NCI-H2227 (cell line): ENCODE data around the gene RHO.

ENCODE experiments used
- DNase-seq: peaks from one replicate; lab custom pipeline; 2025; ENCODE audit not compliant: unreplicated experiment; lab: John Stamatoyannopoulos, UW

RHO gene

DNA sequence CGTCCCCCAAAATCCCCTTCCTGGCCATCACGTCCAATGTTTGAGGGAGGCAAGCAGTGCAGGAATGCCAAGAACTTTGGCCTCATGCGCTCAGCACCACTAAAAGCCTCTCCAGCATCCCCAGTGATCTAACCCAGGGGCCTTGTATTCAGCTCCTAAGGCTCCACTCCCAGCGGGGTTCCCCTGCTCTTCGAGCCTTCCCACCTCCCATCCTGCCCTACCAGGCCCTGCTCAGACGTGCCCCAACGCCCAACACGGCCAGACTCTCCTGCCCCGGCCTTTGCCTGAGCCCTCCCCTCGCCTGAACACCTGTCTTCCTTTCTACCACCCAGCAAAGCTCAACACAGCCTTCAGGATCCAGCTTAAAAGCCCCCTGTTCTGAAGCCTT is 47.6 kb downstream of the RHO start:
- DNase-seq = no peak

DNA sequence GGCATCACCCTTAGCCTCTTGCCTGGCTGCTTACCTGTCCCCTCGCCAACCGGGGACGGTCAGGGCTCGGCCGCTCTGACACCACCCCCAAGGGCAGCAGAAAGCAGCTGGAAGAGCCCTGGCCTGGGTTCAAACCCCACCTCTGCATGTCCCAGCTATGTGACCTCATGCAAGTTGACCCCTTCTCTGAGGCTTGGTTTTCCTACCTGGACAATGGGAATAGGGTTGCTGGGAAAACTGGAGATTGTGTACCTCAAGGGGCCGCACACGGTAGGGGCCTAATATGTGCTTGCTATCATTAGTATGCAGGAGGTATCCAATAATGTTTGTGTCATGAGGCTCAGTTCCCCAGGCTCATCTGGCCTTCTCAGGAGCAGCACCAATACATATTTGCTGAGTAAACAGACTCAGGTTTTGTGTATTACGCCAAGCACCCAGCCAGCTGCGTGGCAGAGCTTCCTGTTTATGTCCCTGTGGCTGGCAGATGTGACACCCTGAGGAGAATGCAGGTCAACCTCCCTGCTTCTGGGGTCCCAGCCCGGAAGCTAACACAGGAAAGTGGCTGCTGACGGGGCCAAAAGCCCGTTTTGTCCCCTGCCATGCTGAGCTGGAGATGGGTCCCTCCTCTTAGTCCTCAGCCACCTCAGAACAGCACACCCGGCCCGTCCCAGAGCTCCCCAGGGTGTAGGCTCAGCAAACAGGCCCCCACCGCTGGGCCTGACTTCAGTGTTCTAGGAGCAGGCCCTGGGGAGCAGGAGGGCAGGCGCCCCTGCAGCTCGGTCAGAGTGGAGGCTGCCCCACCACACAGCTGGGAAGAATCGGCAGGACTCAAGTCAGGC is 48.3 kb downstream of the RHO start:
- DNase-seq = no peak

DNA sequence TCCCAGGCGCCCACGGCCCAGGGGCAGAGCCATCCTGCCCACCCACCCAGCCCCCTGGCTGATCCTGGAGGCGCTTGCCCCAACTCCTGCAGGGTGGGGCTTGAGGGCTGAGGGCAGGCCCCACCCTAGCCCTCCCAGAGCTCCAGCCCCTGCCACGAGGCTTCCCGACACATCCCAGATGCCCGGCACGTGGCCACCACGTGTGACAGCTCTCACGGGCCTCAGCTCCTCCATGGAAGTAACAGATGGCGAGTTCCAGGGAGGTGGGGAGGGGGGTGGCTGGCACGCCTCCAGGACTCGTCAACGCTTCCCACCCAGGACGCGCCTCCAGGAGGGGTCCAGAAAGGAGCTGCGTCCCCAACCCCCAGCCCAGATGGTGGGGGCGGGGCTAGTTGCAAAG is 48.9 kb downstream of the RHO start:
- no peak for DNase-seq

DNA sequence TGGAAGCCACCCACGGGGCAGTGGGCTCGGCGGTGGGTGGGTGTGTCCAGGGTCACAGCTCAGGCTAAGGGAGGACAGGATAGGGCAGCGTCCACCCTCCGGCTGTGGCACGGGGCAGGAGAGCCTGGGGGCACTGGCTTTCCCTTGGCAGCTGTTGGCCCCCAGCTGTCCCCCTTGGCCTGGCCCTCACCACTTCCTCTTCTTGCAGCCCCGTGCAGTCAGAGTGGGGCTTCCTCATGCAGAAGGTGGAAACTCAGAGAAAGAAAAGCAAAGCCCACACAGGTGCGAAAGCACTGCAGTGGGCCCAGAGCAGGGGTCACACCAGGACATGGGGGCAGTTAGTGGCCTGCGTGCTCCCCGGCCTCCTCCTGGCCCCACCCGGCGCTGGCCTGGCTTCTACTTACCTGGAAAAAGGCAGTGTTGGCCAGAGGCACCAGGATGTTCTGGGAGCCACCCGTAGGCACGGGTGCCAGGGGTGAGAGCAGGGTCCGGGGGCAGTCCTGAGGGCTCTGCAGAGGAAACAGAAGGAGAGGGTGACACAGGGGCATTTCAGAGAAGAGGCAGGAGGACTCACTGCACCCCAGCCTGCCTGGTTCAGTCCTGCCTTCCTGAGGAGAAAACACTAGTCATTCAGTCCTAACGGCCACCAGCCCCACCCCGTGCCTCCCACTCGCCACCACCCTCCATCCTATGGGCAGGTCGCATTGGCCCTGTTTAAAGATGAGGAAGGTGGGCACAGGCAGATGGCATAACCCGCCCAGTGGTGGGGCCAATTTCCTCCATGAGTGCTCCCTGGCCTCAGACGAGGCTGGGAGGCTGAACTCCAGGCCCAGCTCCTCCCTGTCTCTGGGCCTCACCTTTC is 49.7 kb downstream of the RHO start:
- DNase-seq = no peak

DNA sequence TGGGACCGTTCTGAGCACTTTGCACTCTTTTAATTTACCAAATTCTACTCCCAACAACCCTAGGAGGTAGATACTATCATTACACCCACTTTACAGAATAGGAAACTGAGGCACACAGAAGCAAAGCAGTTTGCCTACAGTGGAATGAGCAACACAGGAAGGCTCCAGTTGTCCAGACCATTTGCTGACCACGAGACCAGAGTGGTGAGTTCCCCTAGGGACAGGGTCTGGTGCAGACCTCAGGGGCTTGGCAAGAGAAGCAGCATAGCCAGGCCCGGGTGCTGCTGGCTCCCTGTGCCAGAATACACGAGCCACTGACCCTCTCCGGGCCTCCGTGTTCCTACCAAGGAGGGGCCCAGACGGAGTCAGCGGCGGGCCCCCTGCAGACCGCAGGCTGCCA is 51.6 kb downstream of the RHO start:
- no peak for DNase-seq

DNA sequence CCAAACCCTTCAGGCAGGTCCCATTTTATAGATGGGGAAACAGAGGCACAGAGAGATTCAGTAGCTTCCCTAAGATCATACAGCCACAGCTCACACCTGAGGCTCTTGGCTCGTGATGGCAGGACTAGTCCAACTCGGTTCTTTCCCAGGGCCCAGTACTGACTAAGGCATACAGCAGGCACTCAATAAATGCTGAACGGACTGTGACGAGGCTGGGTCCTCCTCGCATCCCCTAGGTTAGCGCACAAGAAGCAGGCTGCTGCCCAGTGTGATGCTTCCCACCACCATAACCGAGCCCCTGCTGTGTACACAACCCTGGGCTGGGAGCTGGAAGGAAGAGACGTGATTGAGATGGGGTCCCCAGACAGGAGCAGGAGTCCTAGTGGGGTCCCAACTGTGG is 53.2 kb downstream of the RHO start:
- no peak for DNase-seq

DNA sequence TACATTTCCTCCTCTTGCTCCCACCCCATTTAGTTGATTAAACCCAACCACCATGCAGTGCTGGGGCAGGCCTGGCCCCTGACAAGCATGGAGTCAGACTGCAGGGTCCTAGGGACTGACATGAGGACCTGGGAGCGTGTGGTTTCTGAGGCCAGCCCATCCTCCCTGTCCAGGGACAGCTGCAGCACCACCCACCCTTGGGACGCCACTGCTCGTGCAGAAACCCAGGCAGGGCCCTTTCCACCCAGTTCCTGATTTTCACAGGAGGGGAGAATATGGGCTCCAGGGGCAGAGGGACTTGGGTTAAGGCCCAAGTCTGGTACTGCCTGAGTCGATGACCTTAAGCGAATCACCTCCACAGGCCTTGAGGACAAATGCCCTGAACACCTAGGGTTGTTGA is 54.4 kb downstream of the RHO start:
- DNase-seq = no peak

DNA sequence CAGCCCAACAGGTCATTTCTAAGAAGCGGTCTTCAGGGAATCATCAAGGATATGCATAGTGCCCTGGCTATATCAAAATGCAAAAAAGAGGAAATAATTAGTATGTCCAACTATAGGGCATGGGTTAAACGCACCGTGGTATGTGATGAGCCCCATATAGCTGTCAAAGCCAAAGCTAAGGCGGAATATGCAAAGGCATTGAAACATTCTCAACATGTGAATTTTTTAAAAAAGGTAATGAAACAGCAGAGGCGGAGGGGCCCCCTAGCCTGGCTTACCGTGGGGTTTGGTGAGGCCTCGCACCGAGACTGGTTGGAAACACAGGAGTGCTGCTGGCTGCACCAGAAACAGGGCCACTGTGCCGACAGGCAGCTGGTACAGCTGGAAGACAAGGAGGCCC is 54.9 kb downstream of the RHO start:
- DNase-seq = no peak

DNA sequence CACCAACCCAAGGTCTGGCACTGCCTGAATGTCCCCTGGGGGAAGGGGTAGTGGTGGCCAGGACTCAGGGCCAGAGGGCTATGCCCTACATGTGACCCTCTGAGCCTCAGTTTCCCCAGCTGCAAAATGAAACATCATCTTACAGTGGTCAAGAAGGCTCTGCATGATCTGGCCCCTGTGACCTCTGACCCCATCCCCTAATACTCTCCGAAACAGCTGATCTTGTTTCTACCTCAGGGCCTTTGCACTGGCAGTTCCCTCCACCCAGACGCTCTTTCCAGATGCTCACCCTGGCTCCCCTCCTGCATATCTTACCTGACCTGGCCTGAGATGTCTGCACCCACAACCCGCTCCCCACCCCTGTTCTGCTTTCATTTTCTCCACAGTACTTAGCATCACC is 56.2 kb downstream of the RHO start:
- no peak for DNase-seq
